C4-2B (cell line): ENCODE data around the gene SOCS4.

ENCODE experiments used
- ZFX ChIP-seq: fragments of 450-650 bp; IDR thresholded peaks from 2 replicates; pipeline ENCODE4 v1.6.1; 2017
- TF ChIP-seq, protein P1 (sequence below): fragments of 450-650 bp; conservative IDR thresholded peaks from 2 replicates; pipeline ENCODE4 v1.5.1; 2017; ENCODE audit warnings: mild to moderate bottlenecking

DNA sequence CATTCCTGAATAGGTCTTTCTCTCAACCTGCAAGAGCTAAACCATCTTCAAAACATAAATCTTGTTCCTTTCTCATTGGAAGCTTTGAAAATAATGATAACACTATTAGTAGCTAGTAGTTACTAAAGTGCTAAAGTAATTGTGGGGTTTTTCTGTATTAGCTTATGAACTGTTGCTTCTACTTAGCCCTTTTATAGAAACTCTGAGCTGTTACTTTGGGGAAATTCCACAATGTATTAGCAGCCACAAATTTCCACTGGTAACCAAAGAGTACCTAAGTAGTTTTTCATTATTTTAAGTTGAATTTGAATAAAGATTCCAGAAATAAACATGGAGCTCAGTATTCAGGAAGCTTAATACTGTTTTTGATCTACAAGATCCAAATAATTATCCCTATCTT lies 18.1 kb downstream of the SOCS4 start:
- TF ChIP-seq, protein P1, sequence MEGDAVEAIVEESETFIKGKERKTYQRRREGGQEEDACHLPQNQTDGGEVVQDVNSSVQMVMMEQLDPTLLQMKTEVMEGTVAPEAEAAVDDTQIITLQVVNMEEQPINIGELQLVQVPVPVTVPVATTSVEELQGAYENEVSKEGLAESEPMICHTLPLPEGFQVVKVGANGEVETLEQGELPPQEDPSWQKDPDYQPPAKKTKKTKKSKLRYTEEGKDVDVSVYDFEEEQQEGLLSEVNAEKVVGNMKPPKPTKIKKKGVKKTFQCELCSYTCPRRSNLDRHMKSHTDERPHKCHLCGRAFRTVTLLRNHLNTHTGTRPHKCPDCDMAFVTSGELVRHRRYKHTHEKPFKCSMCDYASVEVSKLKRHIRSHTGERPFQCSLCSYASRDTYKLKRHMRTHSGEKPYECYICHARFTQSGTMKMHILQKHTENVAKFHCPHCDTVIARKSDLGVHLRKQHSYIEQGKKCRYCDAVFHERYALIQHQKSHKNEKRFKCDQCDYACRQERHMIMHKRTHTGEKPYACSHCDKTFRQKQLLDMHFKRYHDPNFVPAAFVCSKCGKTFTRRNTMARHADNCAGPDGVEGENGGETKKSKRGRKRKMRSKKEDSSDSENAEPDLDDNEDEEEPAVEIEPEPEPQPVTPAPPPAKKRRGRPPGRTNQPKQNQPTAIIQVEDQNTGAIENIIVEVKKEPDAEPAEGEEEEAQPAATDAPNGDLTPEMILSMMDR, result no peak
- no peak for TF ChIP-seq ZFX
